IMR-90 (cell line): ENCODE data around the gene MLH3. TPM values are rescaled to one million over a fixed set of nuclear protein-coding genes. Genes with fewer than 3 reads are reported as not detected.
A peak's percentile ranks its signal among the peaks of the same experiment; 100 is the strongest.

Experiments used
- ATAC-seq: fragments of 200-7000 bp; cut with Tn5 transposase; 2 replicates; pipeline ENCODE4 v1.9.1; 2020; ENCODE audit warnings: low read depth, mild to moderate bottlenecking, moderate library complexity
- BruUV-seq: library from RNA; stranded (reverse); fragments of 400-500 nt; replicated peaks from 2 replicates; lab custom pipeline; 2021; lab: Mats Ljungman, UMichigan
- CTCF ChIA-PET: fragments of 300-600 bp; formaldehyde crosslinking; extraction: SDS; loops from one replicate; lab custom pipeline; 2021; ENCODE audit warnings: antibody characterized with exemption; lab: Yijun Ruan, JAX
- POLR2A ChIA-PET: fragments of 300-600 bp; sonication (Branson Sonifier 250); formaldehyde crosslinking; loops from one replicate; lab custom pipeline; 2022; ENCODE audit warnings: antibody characterized with exemption; ENCODE audit not compliant: unreplicated experiment; lab: Charles Lee
- DNase-seq: peaks from one replicate; pipeline ENCODE4 v3.0.0; 2013
- H2AFZ ChIP-seq: replicated peaks from 2 replicates; pipeline ENCODE3; 2013; ENCODE audit warnings: low read length, mild to moderate bottlenecking; ENCODE audit not compliant: poor library complexity
- H2AK5ac ChIP-seq: 2 replicates; pipeline ENCODE4 v1.6.1; 2013; ENCODE audit warnings: low read depth, low read length, inconsistent platforms
- H2AK9ac ChIP-seq: replicated peaks from 2 replicates; pipeline ENCODE3; 2013; ENCODE audit warnings: mild to moderate bottlenecking, low read depth, low read length, moderate library complexity; ENCODE audit not compliant: poor library complexity
- H2BK120ac ChIP-seq: 2 replicates; pipeline ENCODE4 v1.6.1; 2013; ENCODE audit warnings: low read depth, low read length, inconsistent platforms
- H2BK15ac ChIP-seq: 3 replicates; pipeline ENCODE4 v1.6.1; 2013; ENCODE audit warnings: low read depth, low read length, inconsistent platforms
- H2BK20ac ChIP-seq: 2 replicates; pipeline ENCODE4 v1.6.1; 2013; ENCODE audit warnings: low read depth, mild to moderate bottlenecking, inconsistent platforms, low read length, moderate library complexity
- H2BK5ac ChIP-seq: 2 replicates; pipeline ENCODE4 v1.6.1; 2013; ENCODE audit warnings: mild to moderate bottlenecking, low read depth, low read length, inconsistent platforms; ENCODE audit not compliant: poor library complexity, severe bottlenecking
- H3K14ac ChIP-seq: replicated peaks from 2 replicates; pipeline ENCODE4 v1.6.1; 2013; ENCODE audit warnings: low read depth, low read length, inconsistent platforms
- H3K18ac ChIP-seq: 2 replicates; pipeline ENCODE4 v1.6.1; 2013; ENCODE audit warnings: low read depth, low read length, control low read depth
- H3K23ac ChIP-seq: 2 replicates; pipeline ENCODE4 v1.6.1; 2013; ENCODE audit warnings: low read depth, low read length, inconsistent platforms
- H3K27ac ChIP-seq: 2 replicates; pipeline ENCODE4 v1.5.1; 2013; ENCODE audit warnings: mild to moderate bottlenecking, control low read depth, low read length; ENCODE audit not compliant: insufficient read depth
- H3K27me3 ChIP-seq: 2 replicates; pipeline ENCODE4 v1.6.1; 2013; ENCODE audit warnings: low read length; ENCODE audit not compliant: control insufficient read depth, insufficient read depth
- H3K36me3 ChIP-seq: 2 replicates; pipeline ENCODE4 v1.6.1; 2013; ENCODE audit warnings: low read length, mixed read lengths; ENCODE audit not compliant: control insufficient read depth, insufficient read depth
- H3K4ac ChIP-seq: 2 replicates; pipeline ENCODE4 v1.6.1; 2013; ENCODE audit warnings: low read depth, low read length, inconsistent platforms
- H3K4me1 ChIP-seq: 2 replicates; pipeline ENCODE4 v1.6.1; 2013; ENCODE audit warnings: low read length, mixed read lengths; ENCODE audit not compliant: control insufficient read depth, insufficient read depth
- H3K4me2 ChIP-seq: 2 replicates; pipeline ENCODE4 v1.6.1; 2013; ENCODE audit warnings: low read depth, mild to moderate bottlenecking, control low read depth, low read length, moderate library complexity
- H3K4me3 ChIP-seq: 2 replicates; pipeline ENCODE4 v1.5.1; 2013; ENCODE audit warnings: low read depth, mild to moderate bottlenecking, control low read depth, low read length, moderate library complexity; ENCODE audit not compliant: insufficient read depth
- H3K56ac ChIP-seq: 2 replicates; pipeline ENCODE4 v1.6.1; 2013; ENCODE audit warnings: low read length, inconsistent platforms; ENCODE audit not compliant: insufficient read depth; ENCODE audit errors: extremely low read depth
- H3K79me1 ChIP-seq, 2 experiments: 2 replicates each; pipeline ENCODE4 v1.6.1; 2013; ENCODE audit warnings: low read length in 2 of 2, inconsistent platforms in 1 of 2, low read depth in 1 of 2
- H3K9ac ChIP-seq: 2 replicates; pipeline ENCODE4 v1.6.1; 2013; ENCODE audit warnings: low read depth, low read length, control low read depth
- H3K9me1 ChIP-seq: 2 replicates; pipeline ENCODE4 v1.6.1; 2013; ENCODE audit warnings: low read length, inconsistent platforms; ENCODE audit not compliant: insufficient read depth
- H3K9me3 ChIP-seq: 2 replicates; pipeline ENCODE4 v1.6.1; 2013; ENCODE audit warnings: low read length; ENCODE audit not compliant: control insufficient read depth, insufficient read depth
- H4K20me1 ChIP-seq: 2 replicates; pipeline ENCODE4 v1.6.1; 2013; ENCODE audit warnings: low read length, inconsistent platforms; ENCODE audit not compliant: insufficient read depth
- H4K5ac ChIP-seq: 2 replicates; pipeline ENCODE4 v1.6.1; 2013; ENCODE audit warnings: mild to moderate bottlenecking, low read depth, low read length, control low read depth
- H4K8ac ChIP-seq, 2 experiments: 2 replicates each; pipeline ENCODE4 v1.6.1; 2013; ENCODE audit warnings: low read depth in 2 of 2, low read length in 2 of 2, control low read depth in 1 of 2, inconsistent platforms in 1 of 2
- H4K91ac ChIP-seq: 2 replicates; pipeline ENCODE4 v1.6.1; 2013; ENCODE audit warnings: low read depth, low read length, inconsistent platforms; ENCODE audit not compliant: insufficient read depth
- MAFK ChIP-seq: IDR thresholded peaks from 2 replicates; pipeline ENCODE4 v1.6.1; 2012; ENCODE audit warnings: low read depth, low read length, improper control_type of control experiment
- MXI1 ChIP-seq: IDR thresholded peaks from 2 replicates; pipeline ENCODE4 v1.6.1; 2012; ENCODE audit warnings: low read depth, mild to moderate bottlenecking, low read length, moderate library complexity, borderline replicate concordance
- RCOR1 ChIP-seq: IDR thresholded peaks from 2 replicates; pipeline ENCODE4 v1.6.1; 2012; ENCODE audit warnings: mild to moderate bottlenecking, low read length, improper control_type of control experiment; ENCODE audit not compliant: insufficient replicate concordance
- whole genome bisulfite sequencing, 2 experiments: methylation state at CpG; one replicate each; pipeline versions ENCODE4 v1.1.5 to v1.1.7; 2013; ENCODE audit warnings: missing lambda C conversion rate in 2 of 2; ENCODE audit not compliant: insufficient read length in 1 of 2; ENCODE audit errors: extremely low coverage in 2 of 2; 5-methylcytosine and 5-hydroxymethylcytosine counted together
- dilution Hi-C: fragments of 300-500 bp; cut with HindIII; formaldehyde crosslinking; loops from one replicate; pipeline ENCODE4 v1.14.3; 2018; ENCODE audit warnings: low sequenced_read_pairs; ENCODE audit not compliant: unreplicated experiment
- in situ Hi-C: fragments of 300-500 bp; cut with MboI; formaldehyde crosslinking; loops from 3 replicates; pipeline ENCODE4 v1.14.3; 2019; ENCODE audit warnings: low sequenced_read_pairs, inconsistent platforms, mixed read lengths
- intact Hi-C: fragments of 100-400 bp; cut with micrococcal nuclease; formaldehyde crosslinking; loops from 2 replicates; pipeline ENCODE4 v1.10.0; 2022
- polyA plus RNA-seq, 3 experiments: library from polyadenylated mRNA; depleted of rRNA; stranded (reverse); fragments of >200 nt; gene quantifications; 2 replicates each; pipeline ENCODE4 v1.2.3, GENCODE V29; 2012; ENCODE audit warnings: low replicate concordance in 1 of 3
- total RNA-seq: library from RNA; depleted of rRNA; stranded (reverse); fragments of >200 nt; gene quantifications from 2 replicates; pipeline ENCODE4 v1.2.3, GENCODE V29; 2012

Gene MLH3
- total and polyA plus RNA-seq, 2 of the 4 experiments (the other 2 are of a cell fraction), result 5.6 to 14.7 TPM

- WGBS, 2 experiments, result 27% methylated on average over 3 of the region's 6 CpGs; no CpG with 5 or more reads in 1 of the 2 experiments
- Histone ChIP-seq H4K5ac (peak overlapping the region; percentile 17), H3K56ac (no peak overlapping the region), H3K14ac (peak overlapping the region; percentile 91), H3K79me1 (peaks cover 5 to 20% of the 10 kb centered on the region in 2 experiments; a peak in 2 of 4 replicates), H4K91ac (no peak overlapping the region), H3K23ac (peak overlapping the region; percentile 29), H3K9me3 (no peaks in the 10 kb centered on the region), H3K4ac (peak overlapping the region; percentile 46), H3K9me1 (peaks cover 16% of the 10 kb centered on the region), H2AK5ac (peak overlapping the region; percentile 27), H3K4me3 (no peak overlapping the region), H3K9ac (peak overlapping the region; percentile 49), H2AFZ (peak overlapping the region; percentile 45), H3K27ac (peak overlapping the region; percentile 74), H2AK9ac (no peak overlapping the region), H2BK20ac (no peak overlapping the region), H3K4me2 (peak overlapping the region; percentile 14; the same call in 1 of the 2 replicates), H2BK15ac (no peak overlapping the region; the same call in 2 of the 3 replicates), H3K36me3 (peaks cover 3% of the 10 kb centered on the region; the same call in 1 of the 2 replicates), H4K8ac (peak overlapping the region; percentile 4 to 20; a peak in 1 of 4 replicates), H3K27me3 (no peaks in the 10 kb centered on the region), H3K18ac (peak overlapping the region; percentile 69), H2BK5ac (peak overlapping the region; percentile 9), H3K4me1 (peaks cover 13% of the 10 kb centered on the region), H4K20me1 (no peaks in the 10 kb centered on the region), H2BK120ac (peak overlapping the region; percentile 9)
- intact Hi-C loops, result no loop called here
- CTCF ChIA-PET, result no interaction called here
- dilution Hi-C loops, result no loop called here
- in situ Hi-C loops, result no loop called here
- POLR2A ChIA-PET, result no interaction called here
- DNase-seq (no peak), ATAC-seq (peak; percentile 21; the same call in 1 of the 2 replicates)
- BruUV-seq, result no TSS peak
- TF ChIP-seq RCOR1 (no peak), MXI1 (no peak), MAFK (peak; percentile 73)
These were observed 9.2 kb downstream of the MLH3 start for GRCh38 chr14:75042035-75042434.
